Psoas muscle (tissue), 8 donors: Measurements from ENCODE around the gene PCDH11Y. TPM values are rescaled to one million over a fixed set of nuclear protein-coding genes. Genes with fewer than 3 reads are reported as not detected.
"Not testable (repeated sequence)": the region's sequence is repeated elsewhere in the genome, so short reads cannot be mapped to it uniquely, and the experiment has no call there.

Source experiments
- ATAC-seq, 4 donors: fragments of 200-7000 bp; cut with Tn5 transposase; one replicate each; pipeline ENCODE4 v1.9.1; 2020; ENCODE audit warnings: moderate library complexity in 3 of 4, mild to moderate bottlenecking in 2 of 4
- DNase-seq, 2 donors: peaks; one replicate each; pipeline ENCODE4 v3.0.0-alpha.2; 2020
- H3K27ac ChIP-seq: fragments of 200-600 bp; one replicate; pipeline ENCODE4 v1.8.0; 2022
- H3K27me3 ChIP-seq, 3 donors: fragments of 200-600 bp in 1 of 3; one replicate each; pipeline versions ENCODE4 v1.6.1 to v1.8.0; 2013 to 2022; ENCODE audit warnings: low read length in 2 of 3, mild to moderate bottlenecking in 2 of 3, moderate library complexity in 1 of 3; ENCODE audit not compliant: insufficient read depth in 3 of 3
- H3K36me3 ChIP-seq, 2 donors: fragments of 200-600 bp in 1 of 2; one replicate each; pipeline versions ENCODE4 v1.6.1 to v1.8.0; 2013 to 2022; ENCODE audit warnings: low read depth in 1 of 2, mild to moderate bottlenecking in 1 of 2, moderate library complexity in 1 of 2; ENCODE audit not compliant: insufficient read depth in 1 of 2
- H3K4me1 ChIP-seq: fragments of 200-600 bp; one replicate; pipeline ENCODE4 v1.8.0; 2022
- H3K4me3 ChIP-seq: fragments of 200-600 bp; one replicate; pipeline ENCODE4 v1.8.0; 2022; ENCODE audit warnings: mild to moderate bottlenecking
- H3K9me3 ChIP-seq: fragments of 200-600 bp; one replicate; pipeline ENCODE4 v1.8.0; 2022
- WGBS, 3 donors: extraction: QIAGEN DNeasy Blood & Tissue Kit; methylation state at CpG; one replicate each; pipeline versions ENCODE4 v1.1.6 to v1.1.7; 2013; 5-methylcytosine and 5-hydroxymethylcytosine counted together
- intact Hi-C, 2 donors: fragments of 100-400 bp; cut with DNase I; formaldehyde crosslinking; loops; one replicate each; pipeline versions ENCODE4 v1.11.0 to v1.14.2; 2022
- polyA plus RNA-seq, 3 donors: library from polyadenylated mRNA; stranded (reverse); fragments of 200-250 nt; gene quantifications; one replicate each; pipeline ENCODE4 v1.2.3, GENCODE V29; 2013
- total RNA-seq, 4 donors: library from RNA; stranded (reverse); fragmentation: NEBNext Ultra II Directional in 2 of 4; extraction: Animal tissue kit (Norgen Biotek cat#: 25700) in 2 of 4; gene quantifications; one replicate each; pipeline versions ENCODE4 v1.2.1 to v1.2.4, GENCODE V29; 2021 to 2023
- donor health status: healthy with polysubstance abuse.
- donor health status: DM: no; HTN: no; CAD: no; lungs with moderate emphysema.
- donor health status: Bipolar disorder and iron deficiency.
- donor health status: healthy.
- donor health status: DM: yes; HTN: yes; CAD: no.
- donor health status: DM: no; HTN: no; CAD: no.
- donor health status: DM: no; HTN: no; CAD: no.
- donor health status: DM: yes; HTN: yes; CAD: no.

Gene PCDH11Y
- total and polyA plus RNA-seq, 7 donors, result 0.01 TPM; not detected in 6

DNA sequence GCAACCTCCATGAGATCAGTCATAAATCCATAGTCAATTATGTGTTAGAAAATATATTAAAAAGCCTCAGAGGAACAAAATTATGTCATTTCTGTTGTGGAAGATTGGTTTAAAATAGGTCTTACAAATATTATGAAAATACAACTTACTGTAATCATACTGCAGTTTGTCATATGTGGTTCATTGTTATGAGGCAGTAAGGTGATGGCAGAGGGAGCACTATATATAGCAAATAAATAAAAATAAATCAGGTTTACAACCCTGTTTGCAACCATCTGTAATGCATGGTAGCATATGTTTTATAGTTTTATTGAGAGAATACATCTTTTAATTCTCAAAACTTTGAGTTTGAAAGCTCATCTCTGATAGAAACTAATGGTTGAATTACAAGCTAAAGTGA, 543.6 kb downstream of the PCDH11Y start:
- H3K4me3 ChIP-seq, H3K9me3 ChIP-seq, H3K4me1 ChIP-seq, intact Hi-C loops, ATAC-seq, H3K27ac ChIP-seq, H3K27me3 ChIP-seq, DNase-seq, H3K36me3 ChIP-seq: not testable (repeated sequence)

DNA sequence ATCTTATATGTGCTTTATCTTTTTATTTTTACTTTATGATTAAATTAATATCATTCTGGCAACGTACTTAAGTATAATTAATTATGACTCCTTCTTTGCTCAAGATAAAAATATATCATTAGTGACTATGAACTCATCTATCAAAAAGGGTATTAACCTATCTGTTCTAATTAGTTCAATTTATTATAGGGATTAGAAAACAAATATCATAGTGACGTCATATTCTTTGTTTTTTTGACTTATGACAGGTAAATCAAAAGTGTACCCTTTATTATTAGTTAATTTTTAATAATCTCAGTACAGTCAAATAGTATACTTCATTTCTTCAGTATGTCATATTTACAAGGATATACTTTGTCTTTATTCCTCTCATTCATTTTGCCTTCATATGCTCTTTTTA, 638.5 kb downstream of the PCDH11Y start:
- H3K4me3 ChIP-seq, H3K36me3 ChIP-seq, H3K27ac ChIP-seq, H3K4me1 ChIP-seq, H3K9me3 ChIP-seq, intact Hi-C loops, H3K27me3 ChIP-seq, DNase-seq, ATAC-seq: not testable (repeated sequence)
- 53 to 55% methylated on average over 1 to 2 of the region's 2 CpGs; no CpG with 5 or more reads in 1 of the 3 donors for WGBS, 3 donors

DNA sequence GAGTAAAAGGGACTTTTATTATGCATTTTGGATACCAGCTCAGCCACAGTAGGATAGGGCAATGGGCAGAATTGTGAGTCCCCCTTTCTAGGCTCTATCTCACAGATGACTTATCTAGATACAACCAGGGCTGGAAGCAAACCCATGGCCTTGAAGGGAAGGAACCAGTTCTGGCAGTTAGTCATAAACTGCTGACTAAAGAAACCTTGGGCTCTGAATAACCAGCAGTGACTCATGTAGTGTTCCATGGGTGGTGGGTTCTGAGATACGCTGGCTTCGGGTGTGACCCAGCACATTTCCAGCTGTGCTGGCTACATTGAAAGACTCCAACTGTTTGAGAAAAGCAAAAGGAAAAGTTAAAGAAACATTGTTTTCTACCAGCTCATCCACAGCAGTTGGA, 679.2 kb downstream of the PCDH11Y start:
- ATAC-seq, H3K27me3 ChIP-seq, H3K9me3 ChIP-seq, H3K4me1 ChIP-seq, H3K27ac ChIP-seq, DNase-seq, H3K36me3 ChIP-seq, intact Hi-C loops, H3K4me3 ChIP-seq: not testable (repeated sequence)
- WGBS, 3 donors, result 48 to 65% methylated on average over 2 of the region's 2 CpGs; no CpG with 5 or more reads in 1 of the 3 donors

- ATAC-seq, intact Hi-C loops, H3K27ac ChIP-seq, DNase-seq, H3K27me3 ChIP-seq, H3K9me3 ChIP-seq, H3K4me3 ChIP-seq, H3K4me1 ChIP-seq, H3K36me3 ChIP-seq: not testable (repeated sequence)
- WGBS, 3 donors, result 84 to 93% methylated on average over 5 of the region's 5 CpGs; no CpG with 5 or more reads in 1 of the 3 donors
These were observed 708.6 kb downstream of the PCDH11Y start for GRCh38 chrY:5708727-5709126.

DNA sequence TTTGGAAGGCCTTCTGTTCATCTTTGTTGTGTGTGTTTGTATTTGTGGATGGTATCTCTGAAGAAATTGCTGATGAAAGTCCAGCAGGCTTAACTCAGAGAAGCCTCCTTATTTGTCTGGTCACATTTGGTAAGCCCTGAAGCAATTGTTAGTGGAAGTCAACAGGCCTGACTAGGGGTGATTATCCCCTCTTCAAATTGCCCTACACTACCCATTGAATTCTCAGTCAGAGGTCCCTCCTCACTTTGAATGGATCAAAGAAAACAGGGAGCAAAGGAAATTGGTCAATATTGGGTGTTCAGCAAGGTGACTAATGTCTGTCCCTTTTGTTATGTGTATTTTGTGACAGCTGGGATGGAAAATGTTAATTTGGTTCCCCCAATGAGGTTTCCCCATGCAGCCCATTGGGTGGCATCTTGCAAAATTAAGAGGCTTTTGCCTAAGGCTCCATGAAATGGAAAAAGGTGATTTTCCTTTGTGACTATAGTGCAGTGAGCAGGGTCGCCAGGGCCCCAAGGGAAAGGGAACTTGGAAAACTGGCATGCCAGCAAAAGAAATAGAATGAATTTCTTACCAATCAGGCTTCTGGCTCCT, 709.8 kb downstream of the PCDH11Y start:
- H3K4me3 ChIP-seq, H3K36me3 ChIP-seq, H3K4me1 ChIP-seq, H3K27ac ChIP-seq, H3K27me3 ChIP-seq, DNase-seq, intact Hi-C loops, H3K9me3 ChIP-seq, ATAC-seq: not testable (repeated sequence)
- no CpG with 5 or more reads among the region's 1 CpG for WGBS, 3 donors

DNA sequence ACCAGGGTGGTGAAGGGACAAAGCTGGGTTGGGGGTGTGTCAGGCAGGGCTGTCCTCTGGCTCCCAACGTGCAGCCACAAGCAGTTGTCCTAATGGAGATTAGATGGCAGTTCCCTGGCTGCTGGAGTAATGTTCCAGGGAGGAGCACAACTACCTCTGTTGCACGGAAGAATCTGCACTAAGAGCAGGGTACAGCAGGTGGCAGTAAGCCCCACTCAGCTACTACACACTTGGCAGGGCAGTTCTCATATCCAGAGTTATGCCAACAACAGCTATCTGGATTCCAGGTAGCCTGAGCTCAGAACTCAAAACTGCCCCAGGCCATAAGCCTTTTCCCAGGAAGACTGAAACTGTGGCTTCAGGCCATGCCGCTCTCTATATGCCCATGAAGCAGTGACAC, 761.3 kb downstream of the PCDH11Y start:
- H3K27ac ChIP-seq, DNase-seq, H3K9me3 ChIP-seq, H3K27me3 ChIP-seq, H3K36me3 ChIP-seq, H3K4me3 ChIP-seq, H3K4me1 ChIP-seq, ATAC-seq, intact Hi-C loops: not testable (repeated sequence)
- 18 to 37% methylated on average over 2 of the region's 3 CpGs; no CpG with 5 or more reads in 1 of the 3 donors for WGBS, 3 donors

DNA sequence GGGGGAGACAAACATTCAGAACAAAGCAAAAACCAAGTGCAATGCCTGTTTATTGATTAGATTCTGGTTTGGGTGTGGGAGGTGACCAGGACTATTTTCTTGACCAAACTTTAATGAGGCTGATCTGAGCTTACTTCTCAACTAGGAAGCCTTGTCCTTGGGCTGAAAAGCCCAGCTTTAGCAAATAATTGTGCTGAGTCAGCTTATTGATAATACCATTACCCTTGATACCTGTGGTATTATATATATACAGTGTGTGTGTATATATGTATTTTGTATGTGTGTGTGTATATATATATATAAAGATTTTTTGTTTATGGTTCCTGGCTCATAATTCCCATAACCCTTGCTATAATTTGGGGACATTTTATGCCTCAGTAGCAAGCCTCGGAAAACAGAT, 776.4 kb downstream of the PCDH11Y start:
- H3K27me3 ChIP-seq, H3K4me1 ChIP-seq, H3K27ac ChIP-seq, ATAC-seq, intact Hi-C loops, H3K36me3 ChIP-seq, DNase-seq, H3K9me3 ChIP-seq, H3K4me3 ChIP-seq: not testable (repeated sequence)
- no CpG with 5 or more reads among the region's 1 CpG for WGBS, 3 donors
